PC-9 (cell line): ENCODE measurements around the gene ZNF197. TPM values are rescaled to one million over a fixed set of nuclear protein-coding genes. Genes with fewer than 3 reads are reported as not detected.
A peak's percentile ranks its signal among the peaks of the same experiment; 100 is the strongest.
"Not testable (repeated sequence)": the region's sequence is repeated elsewhere in the genome, so short reads cannot be mapped to it uniquely, and the experiment has no call there.

Experiments used
- BruUV-seq: library from RNA; stranded (reverse); fragments of 400-500 nt; replicated peaks from 2 replicates; lab custom pipeline; 2021; lab: Mats Ljungman, UMichigan
- CTCF ChIA-PET: fragments of 300-600 bp; sonication (Branson Sonifier 250); formaldehyde crosslinking; loops from one replicate; lab custom pipeline; 2022; ENCODE audit warnings: antibody characterized with exemption; lab: Charles Lee
- POLR2A ChIA-PET: fragments of 300-600 bp; sonication (Branson Sonifier 250); formaldehyde crosslinking; loops from one replicate; lab custom pipeline; 2022; ENCODE audit warnings: antibody characterized with exemption; ENCODE audit not compliant: unreplicated experiment; lab: Charles Lee
- DNase-seq, 2 experiments: peaks; one replicate each; pipeline versions ENCODE4 v3.0.0 to v3.0.0-alpha.2; 2015 to 2022; ENCODE audit warnings: mixed read lengths in 1 of 2
- H2AFZ ChIP-seq: fragments of 200-600 bp; sonication (generic); 2 replicates; pipeline ENCODE4 v1.8.1; 2017; ENCODE audit warnings: antibody characterized with exemption
- H3F3A ChIP-seq: fragments of 200-600 bp; sonication (generic); 2 replicates; pipeline ENCODE4 v1.8.1; 2017; ENCODE audit warnings: antibody characterized with exemption, mild to moderate bottlenecking, low read depth; ENCODE audit not compliant: insufficient read depth
- H3K27ac ChIP-seq: fragments of 200-600 bp; sonication (generic); 2 replicates; pipeline ENCODE4 v1.6.1; 2016; ENCODE audit warnings: mixed run types
- H3K27me3 ChIP-seq: fragments of 200-600 bp; sonication (generic); 2 replicates; pipeline ENCODE4 v1.6.1; 2016; ENCODE audit warnings: low read depth, mixed run types; ENCODE audit not compliant: insufficient read depth
- H3K36me3 ChIP-seq: fragments of 200-600 bp; sonication (generic); 2 replicates; pipeline ENCODE4 v1.6.1; 2016; ENCODE audit warnings: low read depth, mixed run types
- H3K4me1 ChIP-seq: fragments of 200-600 bp; sonication (generic); replicated peaks from 2 replicates; pipeline ENCODE4 v1.6.1; 2016; ENCODE audit warnings: mixed run types; ENCODE audit not compliant: insufficient read depth
- H3K4me2 ChIP-seq: fragments of 200-600 bp; sonication (generic); 2 replicates; pipeline ENCODE4 v1.6.1; 2017; ENCODE audit warnings: mixed run types
- H3K4me3 ChIP-seq: fragments of 200-600 bp; sonication (generic); 2 replicates; pipeline ENCODE4 v1.6.1; 2016; ENCODE audit warnings: mixed run types
- H3K79me2 ChIP-seq: fragments of 200-600 bp; sonication (generic); 2 replicates; pipeline ENCODE4 v1.6.1; 2017; ENCODE audit warnings: low read depth, mixed run types
- H3K9me2 ChIP-seq: fragments of 200-600 bp; sonication (generic); 2 replicates; pipeline ENCODE4 v1.8.1; 2017; ENCODE audit warnings: mild to moderate bottlenecking; ENCODE audit not compliant: insufficient read depth
- H3K9me3 ChIP-seq: fragments of 200-600 bp; sonication (generic); 2 replicates; pipeline ENCODE4 v1.8.1; 2016; ENCODE audit warnings: low read depth; ENCODE audit not compliant: insufficient read depth
- H4K20me1 ChIP-seq: fragments of 200-600 bp; sonication (generic); 2 replicates; pipeline ENCODE4 v1.8.1; 2017; ENCODE audit not compliant: insufficient read depth
- EZH2 ChIP-seq: fragments of 200-600 bp; sonication (generic); IDR thresholded peaks from 2 replicates; pipeline ENCODE4 v1.8.0; 2017; ENCODE audit warnings: antibody characterized with exemption, low read depth
- intact Hi-C: fragments of 100-400 bp; cut with micrococcal nuclease; formaldehyde crosslinking; loops from one replicate; pipeline ENCODE4 v1.10.0; 2022; ENCODE audit not compliant: unreplicated experiment
- total RNA-seq: library from RNA; stranded (reverse); gene quantifications from 2 replicates; pipeline ENCODE4 v1.2.3, GENCODE V29; 2021
- TF ChIP-seq, protein P1 (sequence below): fragments of 200-600 bp; sonication (generic); conservative IDR thresholded peaks from 2 replicates; pipeline ENCODE4 v1.6.1; 2017; ENCODE audit warnings: mixed run types, antibody characterized with exemption, mild to moderate bottlenecking, moderate library complexity

Gene ZNF197
- total RNA-seq, 1 experiment from 2014 or later, result 9.5 TPM

DNA sequence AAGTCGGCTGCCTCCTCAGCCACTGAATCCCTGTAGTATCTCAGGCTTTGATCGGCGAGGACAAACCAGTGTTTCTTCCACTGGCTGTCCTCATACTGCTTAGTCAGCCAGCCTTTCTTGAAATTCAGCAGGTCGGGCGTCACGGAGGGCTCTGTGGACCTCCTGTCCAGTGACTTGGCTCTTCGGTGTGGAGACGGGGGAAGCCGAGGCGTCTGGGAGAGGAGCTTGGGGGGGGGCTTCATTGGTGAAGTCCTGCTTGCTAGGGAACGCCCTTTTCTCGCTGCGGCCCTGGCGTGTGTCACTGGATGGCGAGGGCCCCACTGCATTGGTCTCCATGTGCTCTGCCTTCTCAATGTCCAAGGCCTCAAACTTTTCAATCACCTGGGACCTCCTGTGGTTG lies 45.1 kb upstream of the ZNF197 start:
- DNase-seq, H3F3A ChIP-seq, H3K9me2 ChIP-seq, H3K79me2 ChIP-seq, CTCF ChIA-PET, intact Hi-C loops, H3K27ac ChIP-seq, H3K36me3 ChIP-seq, H3K4me1 ChIP-seq, H3K4me2 ChIP-seq, POLR2A ChIA-PET, H4K20me1 ChIP-seq, H3K9me3 ChIP-seq, H3K4me3 ChIP-seq, H2AFZ ChIP-seq, BruUV-seq: not testable (repeated sequence)
- peaks cover 26% of the 10 kb centered on the region; the same call in 1 of the 2 replicates for H3K27me3 ChIP-seq

DNA sequence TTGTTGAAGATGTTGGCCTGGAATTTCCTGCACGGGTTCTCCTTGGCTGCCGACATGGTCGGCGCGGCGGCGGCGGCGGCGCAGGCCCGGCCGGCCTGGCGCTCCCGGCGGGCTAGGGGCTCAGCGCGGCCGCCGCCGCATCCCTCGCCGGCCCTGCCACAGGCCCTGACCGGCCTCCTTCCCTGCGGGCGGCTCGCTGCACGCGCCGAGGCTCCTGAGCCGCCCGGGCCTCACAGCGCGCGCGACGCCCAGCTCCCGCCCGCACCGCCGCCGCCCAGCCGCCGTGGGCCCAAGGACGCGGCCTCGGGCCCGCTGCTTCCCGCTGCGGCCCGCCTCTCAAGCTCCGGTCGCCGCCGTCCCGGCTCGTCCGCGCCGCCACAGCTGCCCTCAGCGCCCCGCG lies 43.9 kb upstream of the ZNF197 start:
- BruUV-seq, H3K4me3 ChIP-seq, H3K9me2 ChIP-seq, H2AFZ ChIP-seq, H3K9me3 ChIP-seq, H3K27ac ChIP-seq, intact Hi-C loops, POLR2A ChIA-PET, H3K36me3 ChIP-seq, H4K20me1 ChIP-seq, H3K4me1 ChIP-seq, H3F3A ChIP-seq, H3K79me2 ChIP-seq, H3K4me2 ChIP-seq, DNase-seq, CTCF ChIA-PET: not testable (repeated sequence)
- peaks cover 32% of the 10 kb centered on the region; the same call in 1 of the 2 replicates for H3K27me3 ChIP-seq

DNA sequence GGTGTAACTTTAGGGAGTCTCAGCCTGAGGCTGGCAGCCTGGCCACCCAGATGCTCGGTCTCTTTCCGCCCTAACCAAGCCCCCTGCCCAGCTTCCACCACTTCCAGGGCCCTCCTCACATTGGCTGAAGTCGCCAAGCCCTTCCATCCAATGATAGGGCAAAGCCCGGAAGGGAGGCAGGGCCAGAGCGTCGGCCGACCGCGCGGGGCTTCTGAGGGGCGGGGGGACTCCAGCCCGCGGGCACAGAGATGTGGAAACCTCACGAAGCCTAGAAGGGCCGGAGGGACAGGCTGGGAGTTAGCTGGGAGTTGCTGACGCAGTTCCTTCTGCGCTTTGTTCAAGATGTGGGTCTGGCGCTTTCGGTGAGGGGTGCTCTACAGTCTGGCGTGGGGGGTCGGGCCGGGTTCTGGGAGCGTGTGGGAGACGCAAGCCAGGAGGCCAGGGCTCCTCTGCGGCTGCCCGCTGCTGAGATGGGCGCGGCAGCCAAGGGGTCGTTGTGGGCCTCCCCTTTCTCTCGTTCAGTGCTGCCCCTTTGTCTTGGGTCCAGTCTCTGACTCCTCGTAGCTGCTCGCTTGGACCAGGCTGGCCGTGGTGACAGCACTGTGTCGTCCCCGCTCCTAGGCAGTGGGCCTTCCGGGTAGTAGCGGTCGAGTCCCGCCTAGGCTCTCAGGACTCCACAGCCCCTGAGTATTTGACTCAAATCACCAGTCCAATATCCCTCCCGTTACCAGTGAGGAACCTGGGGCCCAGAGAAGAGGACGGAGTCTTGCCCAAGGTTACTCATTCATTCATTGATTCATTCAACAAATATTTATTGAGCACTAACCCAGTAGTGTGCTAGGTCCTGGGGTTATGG lies 40.0 kb upstream of the ZNF197 start, which contains the start of gene ZNF660:
Gene ZNF660 (plus strand): TSS at position 319 of the 856 bp plus-strand sequence. CDS start 9,230 bp downstream, outside the sequence.
- no peak within 1 kb of the TSS for H3K4me2 ChIP-seq
- H3K9me3 ChIP-seq, result no peaks in the 10 kb centered on the region
- H2AFZ ChIP-seq, result no peak within 1 kb of the TSS
- no peaks in the 10 kb centered on the region for H3K36me3 ChIP-seq
- H3K4me1 ChIP-seq, result no peaks in the 10 kb centered on the region
- intact Hi-C loops, result no loop called here
- H3K27me3 ChIP-seq, result peaks cover 60% of the 10 kb centered on the region
- H4K20me1 ChIP-seq, result no peaks in the 10 kb centered on the region
- no peaks in the 10 kb centered on the region for H3K79me2 ChIP-seq
- ChIA-PET POLR2A (no interaction called here), CTCF (no interaction called here)
- H3K27ac ChIP-seq, result no peak within 1 kb of the TSS
- H3K4me3 ChIP-seq, result no peak within 1 kb of the TSS
- H3F3A ChIP-seq, result no peaks in the 10 kb centered on the region
- no peaks in the 10 kb centered on the region for H3K9me2 ChIP-seq
- no peak for TF ChIP-seq EZH2
- TF ChIP-seq, protein P1, sequence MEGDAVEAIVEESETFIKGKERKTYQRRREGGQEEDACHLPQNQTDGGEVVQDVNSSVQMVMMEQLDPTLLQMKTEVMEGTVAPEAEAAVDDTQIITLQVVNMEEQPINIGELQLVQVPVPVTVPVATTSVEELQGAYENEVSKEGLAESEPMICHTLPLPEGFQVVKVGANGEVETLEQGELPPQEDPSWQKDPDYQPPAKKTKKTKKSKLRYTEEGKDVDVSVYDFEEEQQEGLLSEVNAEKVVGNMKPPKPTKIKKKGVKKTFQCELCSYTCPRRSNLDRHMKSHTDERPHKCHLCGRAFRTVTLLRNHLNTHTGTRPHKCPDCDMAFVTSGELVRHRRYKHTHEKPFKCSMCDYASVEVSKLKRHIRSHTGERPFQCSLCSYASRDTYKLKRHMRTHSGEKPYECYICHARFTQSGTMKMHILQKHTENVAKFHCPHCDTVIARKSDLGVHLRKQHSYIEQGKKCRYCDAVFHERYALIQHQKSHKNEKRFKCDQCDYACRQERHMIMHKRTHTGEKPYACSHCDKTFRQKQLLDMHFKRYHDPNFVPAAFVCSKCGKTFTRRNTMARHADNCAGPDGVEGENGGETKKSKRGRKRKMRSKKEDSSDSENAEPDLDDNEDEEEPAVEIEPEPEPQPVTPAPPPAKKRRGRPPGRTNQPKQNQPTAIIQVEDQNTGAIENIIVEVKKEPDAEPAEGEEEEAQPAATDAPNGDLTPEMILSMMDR, result no peak
- DNase-seq, result peak in 1 of 2 experiments; percentile 13
- TSS peak; percentile 73 for BruUV-seq

DNA sequence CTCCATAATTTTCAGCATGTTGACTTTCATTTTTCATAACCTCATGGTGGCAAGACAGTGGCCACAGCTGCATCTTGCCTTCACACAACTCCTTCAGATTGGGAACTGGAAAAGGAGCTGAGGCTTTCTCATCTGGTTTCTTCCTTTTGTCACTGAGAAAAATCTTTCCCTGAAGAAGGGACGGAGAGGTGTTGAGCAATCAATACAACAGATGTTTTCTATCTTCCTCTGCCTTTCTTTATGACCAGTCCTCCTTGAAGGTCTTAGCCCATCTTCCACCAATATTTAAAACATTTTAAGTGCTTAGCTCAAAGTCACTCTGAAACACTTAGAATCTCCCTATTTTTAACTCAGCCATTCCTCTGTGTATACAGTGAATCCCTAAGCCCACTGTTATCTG lies 28.2 kb upstream of the ZNF197 start:
- Histone ChIP-seq H3K36me3 (no peaks in the 10 kb centered on the region), H3K9me2 (no peaks in the 10 kb centered on the region), H3K4me2 (no peak overlapping the region), H3K9me3 (no peaks in the 10 kb centered on the region), H4K20me1 (no peaks in the 10 kb centered on the region), H3K27me3 (peaks cover 27% of the 10 kb centered on the region; the same call in 1 of the 2 replicates), H3K4me1 (no peaks in the 10 kb centered on the region), H3F3A (no peaks in the 10 kb centered on the region), H3K4me3 (no peak overlapping the region), H3K27ac (no peak overlapping the region), H2AFZ (no peak overlapping the region), H3K79me2 (no peaks in the 10 kb centered on the region)
- POLR2A ChIA-PET, result no interaction called here
- CTCF ChIA-PET, result no interaction called here
- no peak for DNase-seq
- TF ChIP-seq EZH2, result no peak
- TF ChIP-seq, protein P1, result no peak
- BruUV-seq, result no TSS peak
- intact Hi-C loops, result no loop called here
